MCF 10A (cell line): ENCODE measurements around the gene GFRA1. TPM values are rescaled to one million over a fixed set of nuclear protein-coding genes. Genes with fewer than 3 reads are reported as not detected.

Experiments used
- total RNA-seq: library from RNA; stranded (reverse); gene quantifications from 2 replicates; pipeline ENCODE4 v1.2.3, GENCODE V29; 2022

The GFRA1 gene
- total RNA-seq, 1 experiment from 2014 or later = not detected

Other genes with a start within 250 kb of the GFRA1 start
- gene CCDC172, start 51.2 kb upstream of the GFRA1 start, total RNA-seq = not detected in 2 replicates
- 7.6 and 9.5 TPM in 2 replicates for gene PNLIPRP3, start 154.6 kb upstream of the GFRA1 start, total RNA-seq